CD8-positive, alpha-beta memory T cell (primary cell): ENCODE data around the gene ZNF319. TPM values are rescaled to one million over a fixed set of nuclear protein-coding genes. Genes with fewer than 3 reads are reported as not detected.

Experiments used
- CTCF ChIA-PET: fragments of 350-600 bp; sonication (Branson Sonifier 250); formaldehyde crosslinking; loops from one replicate; lab custom pipeline; 2021; ENCODE audit warnings: antibody characterized with exemption; lab: Charles Lee
- POLR2A ChIA-PET: fragments of 350-600 bp; sonication (Branson Sonifier 250); formaldehyde crosslinking; loops from one replicate; lab custom pipeline; 2021; ENCODE audit warnings: antibody characterized with exemption; lab: Charles Lee
- DNase-seq, 5 donors: peaks; one replicate each; pipeline versions ENCODE4 v3.0.0 to v3.0.0-alpha.2; 2020 to 2022; ENCODE audit warnings: mixed read lengths in 1 of 5
- H3K27ac ChIP-seq: one replicate; pipeline ENCODE4 v1.7.0; 2013; ENCODE audit warnings: low read depth, mild to moderate bottlenecking, low read length, moderate library complexity
- H3K27me3 ChIP-seq: 2 replicates; pipeline ENCODE4 v1.7.0; 2013; ENCODE audit warnings: low read length, mild to moderate bottlenecking; ENCODE audit not compliant: insufficient read depth, poor library complexity, severe bottlenecking
- H3K36me3 ChIP-seq: 2 replicates; pipeline ENCODE4 v1.7.0; 2013; ENCODE audit warnings: mild to moderate bottlenecking, low read length, moderate library complexity; ENCODE audit not compliant: insufficient read depth
- H3K4me1 ChIP-seq: 2 replicates; pipeline ENCODE4 v1.7.0; 2013; ENCODE audit warnings: mild to moderate bottlenecking, low read length, moderate library complexity; ENCODE audit not compliant: insufficient read depth
- H3K4me3 ChIP-seq: 2 replicates; pipeline ENCODE4 v1.7.0; 2013; ENCODE audit warnings: mild to moderate bottlenecking, low read length
- H3K9me3 ChIP-seq: 2 replicates; pipeline ENCODE4 v1.7.0; 2013; ENCODE audit warnings: mild to moderate bottlenecking, low read length
- H3K27ac Mint-ChIP-seq, 8 donors: one replicate each; pipeline ENCODE4 v1.8.0; 2020 to 2021; ENCODE audit warnings: mixed read lengths in 8 of 8, mild to moderate bottlenecking in 6 of 8, inconsistent platforms in 3 of 8, moderate library complexity in 3 of 8
- H3K27me3 Mint-ChIP-seq, 2 donors: one replicate each; pipeline ENCODE4 v1.8.0; 2020 to 2021; ENCODE audit warnings: mixed read lengths in 2 of 2, mild to moderate bottlenecking in 1 of 2, moderate library complexity in 1 of 2
- H3K36me3 Mint-ChIP-seq, 3 donors: one replicate each; pipeline ENCODE4 v1.8.0; 2020 to 2021; ENCODE audit warnings: mixed read lengths in 3 of 3, inconsistent platforms in 1 of 3, mild to moderate bottlenecking in 1 of 3
- H3K4me1 Mint-ChIP-seq, 3 donors: one replicate each; pipeline ENCODE4 v1.8.0; 2020 to 2021; ENCODE audit warnings: mixed read lengths in 3 of 3, inconsistent platforms in 1 of 3, mild to moderate bottlenecking in 1 of 3
- H3K4me3 Mint-ChIP-seq, 7 donors: one replicate each; pipeline ENCODE4 v1.8.0; 2020 to 2021; ENCODE audit warnings: mixed read lengths in 7 of 7, mild to moderate bottlenecking in 6 of 7, moderate library complexity in 4 of 7, inconsistent platforms in 2 of 7
- H3K9me3 Mint-ChIP-seq, 5 donors: one replicate each; pipeline ENCODE4 v1.8.0; 2020 to 2022; ENCODE audit warnings: mixed read lengths in 5 of 5, mild to moderate bottlenecking in 3 of 5, moderate library complexity in 2 of 5, inconsistent platforms in 1 of 5
- polyA plus RNA-seq: library from polyadenylated mRNA; unstranded; fragments of 300-500 nt; fragmentation: Illumina TruSeq; gene quantifications from one replicate; pipeline ENCODE4 v1.2.3, GENCODE V29; 2021
- total RNA-seq, 2 experiments: library from RNA; stranded (reverse); gene quantifications; one replicate each; pipeline ENCODE4 v1.2.3, GENCODE V29; 2021

Gene ZNF319
- total RNA-seq (10 to 100 TPM; 11.9 to 12.8 TPM), polyA plus RNA-seq (18.5 TPM)

GRCh38 chr16:57999971-58000705 is at the start of gene ZNF319:
TSS of gene ZNF319 (minus strand) at chr16:58000672. CDS start at chr16:57998265, 2,407 bp downstream.
- H3K4me1 ChIP-seq = peaks cover 50% of the 10 kb centered on the region
- H3K36me3 Mint-ChIP-seq = peaks cover 0 to 65% (median 4%) of the 10 kb centered on the region in 3 donors
- H3K27me3 ChIP-seq = no peaks in the 10 kb centered on the region
- no peaks in the 10 kb centered on the region for H3K9me3 ChIP-seq
- peak within 1 kb of the TSS; percentile 77 for H3K27ac ChIP-seq
- peak within 1 kb of the TSS; percentile 96 for H3K4me3 ChIP-seq
- POLR2A ChIA-PET = interaction anchor here (1.6 to 2.6 kb wide), 2 partner anchors 16 to 190 kb away, joined by 4 to 9 read pairs; no protein-coding TSS in a partner anchor
- H3K4me1 Mint-ChIP-seq = peaks cover 65 to 84% (median 67%) of the 10 kb centered on the region in 3 donors
- CTCF ChIA-PET = interaction anchor here (0.7 to 4.7 kb wide), 12 partner anchors 8 to 264 kb away, joined by 3 to 38 read pairs (median 3); partner anchors contain the start of genes CFAP20 and KATNB1
- no peaks in the 10 kb centered on the region for H3K27me3 Mint-ChIP-seq
- DNase-seq = peak in 2 of 5 donors; percentile 19 to 51
- H3K27ac Mint-ChIP-seq = peak within 1 kb of the TSS; percentile 89 to 96 (median 94)
- peaks cover 10% of the 10 kb centered on the region for H3K36me3 ChIP-seq
- H3K9me3 Mint-ChIP-seq = no peaks in the 10 kb centered on the region
- peak within 1 kb of the TSS; percentile 90 to 97 (median 93) for H3K4me3 Mint-ChIP-seq

GRCh38 chr16:58049232-58050185 is 49.0 kb upstream of the ZNF319 start:
- no peaks in the 10 kb centered on the region for H3K36me3 ChIP-seq
- H3K36me3 Mint-ChIP-seq = no peaks in the 10 kb centered on the region
- H3K4me1 ChIP-seq = no peaks in the 10 kb centered on the region
- peak in 1 of 5 donors; percentile 42 for DNase-seq
- H3K27ac ChIP-seq = no peak overlapping the region
- H3K9me3 ChIP-seq = no peaks in the 10 kb centered on the region
- H3K27me3 Mint-ChIP-seq = peaks cover 0 to 9% of the 10 kb centered on the region in 2 donors
- H3K4me3 ChIP-seq = no peak overlapping the region
- peak overlapping the region in 1 of 8 donors; percentile 40 for H3K27ac Mint-ChIP-seq
- H3K9me3 Mint-ChIP-seq = no peaks in the 10 kb centered on the region
- POLR2A ChIA-PET = interaction anchor here (0.5 kb wide), 1 partner anchor 41 kb away, joined by 5 read pairs; no protein-coding TSS in a partner anchor
- CTCF ChIA-PET = interaction anchor here (1.7 kb wide), 1 partner anchor 48 kb away, joined by 7 read pairs; no protein-coding TSS in a partner anchor
- H3K4me3 Mint-ChIP-seq = no peak overlapping the region
- no peaks in the 10 kb centered on the region for H3K4me1 Mint-ChIP-seq
- H3K27me3 ChIP-seq = no peaks in the 10 kb centered on the region

DNA sequence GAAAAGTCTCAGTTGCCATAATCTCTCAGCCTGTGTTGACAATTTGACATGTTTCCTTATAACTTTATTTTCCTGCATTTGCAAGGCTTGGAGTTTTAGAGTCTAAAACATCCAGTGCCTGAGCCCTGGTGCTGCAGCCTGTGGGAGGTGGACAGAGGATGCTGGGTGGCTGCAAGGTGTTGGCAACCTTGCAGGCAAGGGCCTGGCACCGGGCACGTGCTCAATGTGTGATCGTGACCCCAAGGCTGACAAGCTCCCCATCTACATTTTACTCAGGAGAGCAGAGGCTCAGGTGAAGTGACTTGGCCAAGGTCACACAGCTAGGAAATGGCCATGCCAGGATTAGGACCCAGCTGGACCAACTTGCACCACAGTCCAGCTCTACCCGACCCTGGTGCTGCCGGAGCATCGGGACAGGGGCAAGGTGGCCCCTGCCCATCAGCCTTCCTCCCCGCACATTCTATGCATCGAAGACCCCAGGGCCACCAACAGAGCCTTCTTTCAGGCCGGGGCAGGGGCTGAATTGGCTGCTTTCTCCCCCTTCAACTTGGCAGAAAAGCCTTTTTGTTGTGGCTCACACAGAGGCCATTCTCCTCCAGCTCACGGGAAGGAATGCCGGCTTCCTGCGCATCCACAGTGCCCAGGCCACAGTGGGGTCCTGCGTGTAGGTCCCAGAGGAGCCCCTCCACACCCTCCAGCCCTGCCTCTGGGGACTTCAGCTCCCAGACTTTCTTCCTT is 48.2 kb upstream of the ZNF319 start:
- Mint-ChIP-seq H3K27ac (no peak overlapping the region), H3K4me3 (no peak overlapping the region), H3K36me3 (no peaks in the 10 kb centered on the region), H3K9me3 (no peaks in the 10 kb centered on the region), H3K27me3 (peaks cover 0 to 9% of the 10 kb centered on the region in 2 donors), H3K4me1 (no peaks in the 10 kb centered on the region)
- H3K27me3 ChIP-seq = no peaks in the 10 kb centered on the region
- H3K36me3 ChIP-seq = no peaks in the 10 kb centered on the region
- H3K9me3 ChIP-seq = no peaks in the 10 kb centered on the region
- H3K4me1 ChIP-seq = no peaks in the 10 kb centered on the region
- POLR2A ChIA-PET = no interaction called here
- peak in 1 of 5 donors; percentile 21 for DNase-seq
- no peak overlapping the region for H3K4me3 ChIP-seq
- H3K27ac ChIP-seq = no peak overlapping the region
- CTCF ChIA-PET = interaction anchor here (1.7 kb wide), 1 partner anchor 49 kb away, joined by 7 read pairs; no protein-coding TSS in a partner anchor

GRCh38 chr16:58047557-58048348 is 47.3 kb upstream of the ZNF319 start:
- no peaks in the 10 kb centered on the region for H3K36me3 ChIP-seq
- no peak overlapping the region for H3K27ac Mint-ChIP-seq
- no peak overlapping the region for H3K4me3 ChIP-seq
- no peaks in the 10 kb centered on the region for H3K9me3 Mint-ChIP-seq
- no peaks in the 10 kb centered on the region for H3K4me1 ChIP-seq
- no peak overlapping the region for H3K27ac ChIP-seq
- H3K27me3 Mint-ChIP-seq = peaks cover 0 to 9% of the 10 kb centered on the region in 2 donors
- POLR2A ChIA-PET = no interaction called here
- H3K4me1 Mint-ChIP-seq = no peaks in the 10 kb centered on the region
- no peaks in the 10 kb centered on the region for H3K27me3 ChIP-seq
- H3K9me3 ChIP-seq = no peaks in the 10 kb centered on the region
- CTCF ChIA-PET = no interaction called here
- no peak overlapping the region for H3K4me3 Mint-ChIP-seq
- H3K36me3 Mint-ChIP-seq = no peaks in the 10 kb centered on the region
- DNase-seq = no peak

DNA sequence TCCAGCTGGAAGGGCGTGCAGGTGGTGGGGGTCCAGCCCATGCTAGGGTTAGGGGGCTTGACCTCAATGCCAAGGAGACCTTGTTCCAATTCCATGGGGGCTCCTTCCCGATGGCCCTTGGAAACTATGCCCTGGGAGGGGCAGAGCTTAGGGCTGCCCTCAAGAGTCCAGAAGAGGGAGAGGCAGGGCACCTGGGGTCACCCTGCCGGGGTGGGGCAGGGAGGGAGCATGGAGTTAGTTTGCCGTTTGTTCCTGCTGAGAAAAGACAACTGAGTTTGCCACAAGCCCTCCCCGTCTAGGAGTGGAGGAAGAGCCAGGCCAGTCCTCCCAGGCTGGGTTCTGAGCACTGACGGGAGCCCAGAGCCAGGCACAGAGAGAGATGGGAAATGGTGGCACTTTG is 46.5 kb upstream of the ZNF319 start:
- Mint-ChIP-seq H3K36me3 (no peaks in the 10 kb centered on the region), H3K9me3 (no peaks in the 10 kb centered on the region), H3K27ac (no peak overlapping the region), H3K27me3 (peaks cover 0 to 9% of the 10 kb centered on the region in 2 donors), H3K4me1 (no peaks in the 10 kb centered on the region), H3K4me3 (no peak overlapping the region)
- Histone ChIP-seq H3K4me3 (no peak overlapping the region), H3K9me3 (no peaks in the 10 kb centered on the region), H3K36me3 (no peaks in the 10 kb centered on the region), H3K27me3 (no peaks in the 10 kb centered on the region), H3K4me1 (no peaks in the 10 kb centered on the region), H3K27ac (no peak overlapping the region)
- no peak for DNase-seq
- ChIA-PET POLR2A (interaction anchor here (0.5 kb wide), 1 partner anchor 189 kb away, joined by 3 read pairs; no protein-coding TSS in a partner anchor), CTCF (no interaction called here)

DNA sequence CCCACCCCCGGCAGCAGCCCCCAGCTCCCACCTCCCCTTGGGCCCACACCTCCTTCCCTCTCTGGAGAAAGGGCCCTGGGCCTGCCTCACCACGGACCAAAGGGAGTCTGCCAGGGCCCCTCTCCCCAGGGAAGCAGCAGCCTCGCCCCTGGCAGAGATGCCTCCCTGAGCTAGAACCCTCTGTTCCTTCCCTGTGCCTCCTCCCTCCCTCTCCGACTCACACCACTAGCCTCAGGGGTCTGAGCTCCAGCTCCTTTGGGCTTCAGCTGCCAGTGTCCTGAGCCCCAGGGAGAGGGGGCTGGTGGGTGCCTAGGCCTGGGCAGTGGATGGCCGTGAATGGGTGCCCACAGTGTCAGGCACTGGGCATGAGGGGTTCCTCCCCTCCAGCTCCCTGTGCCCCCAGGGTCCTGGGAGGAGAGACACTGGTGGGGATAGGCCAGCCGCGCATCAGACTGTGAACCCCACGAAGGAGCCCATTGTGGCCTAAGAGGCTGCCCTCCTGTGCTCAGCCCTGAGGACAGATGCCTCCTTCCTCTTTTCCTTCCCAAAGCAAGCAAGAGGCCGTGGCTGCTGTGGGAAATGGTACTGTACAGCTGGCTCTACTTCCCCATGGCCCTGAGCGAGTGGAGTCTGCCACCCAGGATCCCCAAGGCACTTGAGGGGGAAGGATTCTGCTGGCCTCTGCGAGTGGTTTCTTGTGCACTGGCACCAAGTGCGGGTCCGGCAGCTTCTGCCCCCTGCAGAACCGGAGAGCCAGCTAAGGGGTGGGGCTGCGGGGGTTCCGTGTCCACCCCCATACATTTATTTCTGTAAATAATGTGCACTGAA is 45.8 kb upstream of the ZNF319 start:
- CTCF ChIA-PET = no interaction called here

More for the DNA sequence above, 45.8 kb upstream of the ZNF319 start:
- Histone ChIP-seq H3K4me3 (no peak overlapping the region), H3K4me1 (no peaks in the 10 kb centered on the region), H3K36me3 (no peaks in the 10 kb centered on the region), H3K27me3 (no peaks in the 10 kb centered on the region), H3K9me3 (no peaks in the 10 kb centered on the region), H3K27ac (no peak overlapping the region)
- Mint-ChIP-seq H3K36me3 (no peaks in the 10 kb centered on the region), H3K27me3 (peaks cover 0 to 9% of the 10 kb centered on the region in 2 donors), H3K9me3 (no peaks in the 10 kb centered on the region), H3K4me1 (no peaks in the 10 kb centered on the region), H3K27ac (no peak overlapping the region), H3K4me3 (no peak overlapping the region)
- POLR2A ChIA-PET = interaction anchor here (0.5 kb wide), 1 partner anchor 188 kb away, joined by 3 read pairs; no protein-coding TSS in a partner anchor
- no peak for DNase-seq
